ENCODE results near the gene CAMTA2.

DNA sequence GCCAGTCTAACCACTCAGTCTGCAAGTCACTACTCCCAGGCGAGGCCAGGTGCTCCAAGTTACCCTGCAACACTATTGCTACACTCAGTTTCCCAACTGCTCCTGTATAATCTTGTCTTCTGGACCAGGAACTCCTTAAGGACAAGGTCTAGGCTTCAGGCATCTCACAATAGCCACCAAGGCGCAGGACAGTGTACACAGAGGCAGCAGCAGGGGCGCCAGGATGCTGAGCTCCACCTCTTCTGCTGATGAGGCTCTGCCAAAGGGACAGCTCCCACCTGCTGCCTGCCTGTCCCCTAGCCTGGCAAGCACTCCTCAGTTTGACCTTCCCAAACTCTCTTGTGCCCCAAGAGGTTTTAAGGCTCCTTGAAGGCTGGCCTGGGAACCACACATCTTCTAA lies 51.0 kb downstream of the CAMTA2 start:
- TF ChIP-seq, protein P1, sequence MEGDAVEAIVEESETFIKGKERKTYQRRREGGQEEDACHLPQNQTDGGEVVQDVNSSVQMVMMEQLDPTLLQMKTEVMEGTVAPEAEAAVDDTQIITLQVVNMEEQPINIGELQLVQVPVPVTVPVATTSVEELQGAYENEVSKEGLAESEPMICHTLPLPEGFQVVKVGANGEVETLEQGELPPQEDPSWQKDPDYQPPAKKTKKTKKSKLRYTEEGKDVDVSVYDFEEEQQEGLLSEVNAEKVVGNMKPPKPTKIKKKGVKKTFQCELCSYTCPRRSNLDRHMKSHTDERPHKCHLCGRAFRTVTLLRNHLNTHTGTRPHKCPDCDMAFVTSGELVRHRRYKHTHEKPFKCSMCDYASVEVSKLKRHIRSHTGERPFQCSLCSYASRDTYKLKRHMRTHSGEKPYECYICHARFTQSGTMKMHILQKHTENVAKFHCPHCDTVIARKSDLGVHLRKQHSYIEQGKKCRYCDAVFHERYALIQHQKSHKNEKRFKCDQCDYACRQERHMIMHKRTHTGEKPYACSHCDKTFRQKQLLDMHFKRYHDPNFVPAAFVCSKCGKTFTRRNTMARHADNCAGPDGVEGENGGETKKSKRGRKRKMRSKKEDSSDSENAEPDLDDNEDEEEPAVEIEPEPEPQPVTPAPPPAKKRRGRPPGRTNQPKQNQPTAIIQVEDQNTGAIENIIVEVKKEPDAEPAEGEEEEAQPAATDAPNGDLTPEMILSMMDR (IDR thresholded peaks at IDR 0.05), result no peak
- no peak for TF ChIP-seq POLR2A (IDR thresholded peaks at IDR 0.05)

Measured in tibial nerve (tissue), 3 donors.